HEK293 (cell line): ENCODE measurements around the gene FLNC.

Experiments
- CTCF ChIA-PET: fragments of 350-600 bp; formaldehyde crosslinking; extraction: SDS; loops from one replicate; lab custom pipeline; 2021; ENCODE audit warnings: antibody characterized with exemption; lab: Yijun Ruan, JAX
- POLR2A ChIA-PET: fragments of 300-600 bp; formaldehyde crosslinking; extraction: SDS; loops from one replicate; lab custom pipeline; 2020; ENCODE audit warnings: antibody characterized with exemption, inconsistent platforms; lab: Yijun Ruan, JAX
- H3K27ac ChIP-seq: fragments of 200-500 bp; sonication (Bioruptor generic); 2 replicates; pipeline ENCODE4 v1.5.1; 2014; ENCODE audit warnings: low read depth, low read length, control low read depth, inconsistent platforms; ENCODE audit errors: extremely low read depth
- H3K36me3 ChIP-seq, 2 experiments: fragments of 200-500 bp in 1 of 2; sonication (Bioruptor generic) in 1 of 2; 1 replicate in 1 of 2; 2 replicates in 1 of 2; pipeline ENCODE4 v1.5.1; 2014 to 2017; ENCODE audit warnings: inconsistent platforms in 2 of 2, low read length in 2 of 2; ENCODE audit not compliant: control insufficient read depth in 2 of 2, insufficient read depth in 1 of 2
- H3K4me1 ChIP-seq: fragments of 200-500 bp; sonication (Bioruptor generic); 2 replicates; pipeline ENCODE4 v1.5.1; 2014; ENCODE audit warnings: mild to moderate bottlenecking, low read length, inconsistent platforms; ENCODE audit not compliant: control insufficient read depth, insufficient read depth
- H3K4me3 ChIP-seq: 2 replicates; pipeline ENCODE4 v1.5.1; 2011; ENCODE audit warnings: low read depth, mild to moderate bottlenecking, control low read depth, low read length, moderate library complexity
- H3K9me3 ChIP-seq: fragments of 200-500 bp; sonication (Bioruptor generic); 2 replicates; pipeline ENCODE4 v1.5.1; 2014; ENCODE audit warnings: low read depth, low read length, inconsistent platforms; ENCODE audit not compliant: control insufficient read depth, insufficient read depth
- MYNN ChIP-seq: fragments of 450-650 bp; formaldehyde crosslinking; IDR thresholded peaks from 2 replicates; pipeline ENCODE4 v1.5.1; 2016; ENCODE audit warnings: missing biosample characterization, missing genetic modification characterization, borderline replicate concordance
- PRDM1 ChIP-seq: fragments of 450-650 bp; formaldehyde crosslinking; IDR thresholded peaks from 2 replicates; pipeline ENCODE4; 2016; ENCODE audit warnings: missing biosample characterization, missing genetic modification characterization
- REPIN1 ChIP-seq: fragments of 450-650 bp; formaldehyde crosslinking; IDR thresholded peaks from 2 replicates; pipeline ENCODE4 v1.5.1; 2017; ENCODE audit warnings: missing biosample characterization, missing genetic modification characterization, low read depth
- SP7 ChIP-seq: fragments of 450-650 bp; formaldehyde crosslinking; IDR thresholded peaks from 2 replicates; pipeline ENCODE4 v1.5.1; 2016; ENCODE audit warnings: missing biosample characterization, missing genetic modification characterization
- ZBTB20 ChIP-seq: fragments of 450-650 bp; formaldehyde crosslinking; IDR thresholded peaks from 2 replicates; pipeline ENCODE4 v1.5.1; 2016; ENCODE audit warnings: missing biosample characterization, missing genetic modification characterization
- ZNF10 ChIP-seq: fragments of 450-650 bp; formaldehyde crosslinking; IDR thresholded peaks from 2 replicates; pipeline ENCODE4 v1.5.1; 2017; ENCODE audit warnings: missing biosample characterization, missing genetic modification characterization
- ZNF133 ChIP-seq: fragments of 450-650 bp; formaldehyde crosslinking; IDR thresholded peaks from 2 replicates; pipeline ENCODE4 v1.5.1; 2016; ENCODE audit warnings: missing biosample characterization, missing genetic modification characterization
- ZNF174 ChIP-seq: fragments of 450-650 bp; formaldehyde crosslinking; IDR thresholded peaks from 2 replicates; pipeline ENCODE4 v1.5.0; 2017; ENCODE audit warnings: missing biosample characterization, mild to moderate bottlenecking, missing genetic modification characterization
- ZNF211 ChIP-seq: fragments of 450-650 bp; formaldehyde crosslinking; IDR thresholded peaks from 2 replicates; pipeline ENCODE4 v1.5.1; 2016; ENCODE audit warnings: low read depth, missing biosample characterization, missing genetic modification characterization
- ZNF214 ChIP-seq: fragments of 450-650 bp; formaldehyde crosslinking; IDR thresholded peaks from 2 replicates; pipeline ENCODE4 v1.5.1; 2017; ENCODE audit warnings: missing biosample characterization, mild to moderate bottlenecking, missing genetic modification characterization, borderline replicate concordance
- ZNF223 ChIP-seq: fragments of 450-650 bp; formaldehyde crosslinking; IDR thresholded peaks from 2 replicates; pipeline ENCODE4 v1.5.1; 2016; ENCODE audit warnings: missing biosample characterization, missing genetic modification characterization
- ZNF24 ChIP-seq: fragments of 450-650 bp; formaldehyde crosslinking; IDR thresholded peaks from 2 replicates; pipeline ENCODE4 v1.5.1; 2016; ENCODE audit warnings: missing biosample characterization, missing genetic modification characterization
- ZNF266 ChIP-seq: fragments of 450-650 bp; formaldehyde crosslinking; IDR thresholded peaks from 2 replicates; pipeline ENCODE4 v1.5.1; 2016; ENCODE audit warnings: missing biosample characterization, missing genetic modification characterization, low read depth
- ZNF302 ChIP-seq: fragments of 450-650 bp; formaldehyde crosslinking; IDR thresholded peaks from 2 replicates; pipeline ENCODE4 v1.5.1; 2016; ENCODE audit warnings: missing biosample characterization, missing genetic modification characterization, low read depth
- ZNF366 ChIP-seq: fragments of 450-650 bp; formaldehyde crosslinking; conservative IDR thresholded peaks from 2 replicates; pipeline ENCODE4 v1.5.1; 2016; ENCODE audit warnings: missing biosample characterization, missing genetic modification characterization
- ZNF433 ChIP-seq: fragments of 450-650 bp; formaldehyde crosslinking; IDR thresholded peaks from 2 replicates; pipeline ENCODE4 v1.5.1; 2016; ENCODE audit warnings: missing biosample characterization, missing genetic modification characterization, low read depth
- ZNF473 ChIP-seq: fragments of 450-650 bp; formaldehyde crosslinking; IDR thresholded peaks from 2 replicates; pipeline ENCODE4 v1.5.1; 2017; ENCODE audit warnings: missing biosample characterization, missing genetic modification characterization
- ZNF549 ChIP-seq: fragments of 450-650 bp; IDR thresholded peaks from 2 replicates; pipeline ENCODE4 v1.5.1; 2018; ENCODE audit warnings: missing biosample characterization, missing genetic modification characterization, mild to moderate bottlenecking, inconsistent platforms, moderate library complexity
- ZNF561 ChIP-seq: fragments of 450-650 bp; IDR thresholded peaks from 2 replicates; pipeline ENCODE4 v1.5.1; 2018; ENCODE audit warnings: missing biosample characterization, missing genetic modification characterization, borderline replicate concordance
- ZNF660 ChIP-seq: fragments of 450-650 bp; IDR thresholded peaks from 2 replicates; pipeline ENCODE4 v1.5.1; 2018; ENCODE audit warnings: missing biosample characterization, mild to moderate bottlenecking, missing genetic modification characterization
- ZNF837 ChIP-seq: fragments of 450-650 bp; formaldehyde crosslinking; IDR thresholded peaks from 2 replicates; pipeline ENCODE4 v1.5.1; 2016; ENCODE audit warnings: missing biosample characterization, missing genetic modification characterization
- ZSCAN23 ChIP-seq: fragments of 450-650 bp; formaldehyde crosslinking; IDR thresholded peaks from 2 replicates; pipeline ENCODE4 v1.5.1; 2016; ENCODE audit warnings: missing biosample characterization, missing genetic modification characterization
- ZSCAN30 ChIP-seq: fragments of 450-650 bp; IDR thresholded peaks from 2 replicates; pipeline ENCODE4 v1.5.1; 2018; ENCODE audit warnings: missing biosample characterization, mild to moderate bottlenecking, missing genetic modification characterization, moderate library complexity
- TF ChIP-seq, protein P1 (sequence below): fragments of 450-650 bp; formaldehyde crosslinking; IDR thresholded peaks from 2 replicates; pipeline ENCODE4 v1.5.1; 2016; ENCODE audit warnings: missing biosample characterization, missing genetic modification characterization
- TF ChIP-seq, protein P2 (sequence below): fragments of 450-650 bp; formaldehyde crosslinking; IDR thresholded peaks from 2 replicates; pipeline ENCODE4 v1.5.0; 2017; ENCODE audit warnings: missing biosample characterization, missing genetic modification characterization, borderline replicate concordance
- TF ChIP-seq, protein P3 (sequence below): fragments of 450-650 bp; formaldehyde crosslinking; IDR thresholded peaks from 2 replicates; pipeline ENCODE4 v1.5.1; 2016; ENCODE audit warnings: missing biosample characterization, missing genetic modification characterization, borderline replicate concordance
- TF ChIP-seq, protein P4 (sequence below): fragments of 450-650 bp; formaldehyde crosslinking; IDR thresholded peaks from 2 replicates; pipeline ENCODE4 v1.5.1; 2016; ENCODE audit warnings: missing biosample characterization, missing genetic modification characterization

Gene FLNC

DNA sequence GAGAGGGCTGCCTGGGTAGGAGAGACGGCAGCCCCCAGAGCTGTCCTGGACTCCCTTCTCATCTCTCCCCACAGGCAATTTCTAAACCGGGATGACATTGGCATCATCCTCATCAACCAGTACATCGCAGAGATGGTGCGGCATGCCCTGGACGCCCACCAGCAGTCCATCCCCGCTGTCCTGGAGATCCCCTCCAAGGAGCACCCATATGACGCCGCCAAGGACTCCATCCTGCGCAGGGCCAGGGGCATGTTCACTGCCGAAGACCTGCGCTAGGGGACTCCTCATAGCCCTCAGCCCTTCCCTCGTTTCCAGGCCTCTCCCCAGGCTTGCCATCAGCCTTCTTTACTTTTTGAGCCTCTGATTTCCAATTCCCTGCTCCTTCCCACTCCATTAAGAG lies 35.1 kb downstream of the FLNC start:
- CTCF ChIA-PET, result no interaction called here

DNA sequence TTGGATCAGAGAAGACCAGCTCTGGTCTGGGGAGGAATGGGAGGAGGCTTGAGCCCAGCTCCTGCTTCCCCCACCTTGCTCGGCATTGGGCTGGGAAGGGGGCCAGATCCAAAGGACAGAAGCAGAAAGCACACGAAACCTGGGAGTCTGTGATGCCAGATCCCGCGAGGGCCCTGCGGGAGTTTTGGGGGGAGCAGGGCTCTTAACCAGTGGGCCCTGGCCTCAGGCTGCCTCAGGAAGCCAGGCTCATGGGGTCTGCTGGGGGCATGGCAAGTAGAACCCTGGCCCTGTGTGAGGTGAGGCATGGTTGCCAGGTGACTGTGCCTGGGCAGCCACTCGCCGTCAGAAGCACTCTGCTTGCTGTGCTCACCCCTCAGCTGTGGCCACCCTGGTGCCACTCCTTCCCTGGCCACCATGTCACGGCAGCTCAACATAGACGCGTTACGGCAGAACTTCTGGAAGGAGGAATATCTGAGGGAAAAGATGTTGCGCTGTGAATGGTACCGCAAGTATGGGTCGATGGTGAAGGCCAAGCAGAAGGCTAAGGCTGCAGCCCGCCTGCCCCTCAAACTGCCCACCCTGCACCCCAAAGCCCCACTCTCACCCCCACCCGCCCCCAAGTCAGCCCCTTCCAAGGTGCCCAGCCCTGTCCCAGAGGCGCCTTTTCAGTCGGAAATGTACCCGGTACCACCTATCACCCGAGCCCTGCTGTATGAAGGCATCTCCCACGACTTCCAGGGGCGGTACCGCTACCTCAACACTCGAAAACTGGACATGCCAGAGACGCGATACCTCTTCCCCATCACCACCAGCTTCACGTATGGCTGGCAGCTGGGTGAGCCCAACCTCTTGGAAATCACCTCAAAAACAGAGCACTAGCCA lies 36.0 kb downstream of the FLNC start:
- Histone ChIP-seq H3K36me3 (peaks cover 6 to 26% of the 10 kb centered on the region in 2 experiments; a peak in 2 of 3 replicates), H3K4me1 (peaks cover 10% of the 10 kb centered on the region), H3K27ac (no peak overlapping the region), H3K9me3 (no peaks in the 10 kb centered on the region), H3K4me3 (no peak overlapping the region)
- TF ChIP-seq SP7 (tag by site-specific recombination), result no peak
- no peak for TF ChIP-seq ZNF837 (tag by site-specific recombination)
- TF ChIP-seq ZNF660, result no peak
- no peak for TF ChIP-seq ZNF433
- TF ChIP-seq ZNF266 (tag by site-specific recombination), result no peak
- no peak for TF ChIP-seq ZNF366 (tag by site-specific recombination)
- TF ChIP-seq ZNF214 (tag by site-specific recombination), result no peak
- no peak for TF ChIP-seq ZNF211 (tag by site-specific recombination)
- no peak for TF ChIP-seq ZBTB20 (tag by site-specific recombination)
- no peak for TF ChIP-seq ZNF473 (tag by site-specific recombination)
- TF ChIP-seq ZNF10 (tag by site-specific recombination), result no peak
- TF ChIP-seq, protein P1, sequence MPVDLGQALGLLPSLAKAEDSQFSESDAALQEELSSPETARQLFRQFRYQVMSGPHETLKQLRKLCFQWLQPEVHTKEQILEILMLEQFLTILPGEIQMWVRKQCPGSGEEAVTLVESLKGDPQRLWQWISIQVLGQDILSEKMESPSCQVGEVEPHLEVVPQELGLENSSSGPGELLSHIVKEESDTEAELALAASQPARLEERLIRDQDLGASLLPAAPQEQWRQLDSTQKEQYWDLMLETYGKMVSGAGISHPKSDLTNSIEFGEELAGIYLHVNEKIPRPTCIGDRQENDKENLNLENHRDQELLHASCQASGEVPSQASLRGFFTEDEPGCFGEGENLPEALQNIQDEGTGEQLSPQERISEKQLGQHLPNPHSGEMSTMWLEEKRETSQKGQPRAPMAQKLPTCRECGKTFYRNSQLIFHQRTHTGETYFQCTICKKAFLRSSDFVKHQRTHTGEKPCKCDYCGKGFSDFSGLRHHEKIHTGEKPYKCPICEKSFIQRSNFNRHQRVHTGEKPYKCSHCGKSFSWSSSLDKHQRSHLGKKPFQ (tag by site-specific recombination), result no peak
- TF ChIP-seq ZNF549 (tag by site-specific recombination), result no peak
- POLR2A ChIA-PET, result no interaction called here
- CTCF ChIA-PET, result interaction anchor here (1.2 kb wide), 1 partner anchor 13 kb away, joined by 3 read pairs; no protein-coding TSS in a partner anchor

More for the DNA sequence above, 35.1 kb downstream of the FLNC start:
- POLR2A ChIA-PET, result no interaction called here
- peaks cover 10% of the 10 kb centered on the region for H3K4me1 ChIP-seq
- H3K36me3 ChIP-seq, result peaks cover 6 to 26% of the 10 kb centered on the region in 2 experiments; a peak in 2 of 3 replicates
- H3K4me3 ChIP-seq, result no peak overlapping the region
- H3K27ac ChIP-seq, result no peak overlapping the region
- no peak for TF ChIP-seq REPIN1 (tag by site-specific recombination)
- no peak for TF ChIP-seq PRDM1
- no peak for TF ChIP-seq ZNF223
- TF ChIP-seq MYNN (tag by site-specific recombination), result no peak
- TF ChIP-seq ZNF24 (tag by site-specific recombination), result no peak
- no peak for TF ChIP-seq ZNF561 (tag by site-specific recombination)
- no peak for TF ChIP-seq ZNF174
- no peak for TF ChIP-seq ZNF133 (tag by site-specific recombination)
- TF ChIP-seq, protein P2, sequence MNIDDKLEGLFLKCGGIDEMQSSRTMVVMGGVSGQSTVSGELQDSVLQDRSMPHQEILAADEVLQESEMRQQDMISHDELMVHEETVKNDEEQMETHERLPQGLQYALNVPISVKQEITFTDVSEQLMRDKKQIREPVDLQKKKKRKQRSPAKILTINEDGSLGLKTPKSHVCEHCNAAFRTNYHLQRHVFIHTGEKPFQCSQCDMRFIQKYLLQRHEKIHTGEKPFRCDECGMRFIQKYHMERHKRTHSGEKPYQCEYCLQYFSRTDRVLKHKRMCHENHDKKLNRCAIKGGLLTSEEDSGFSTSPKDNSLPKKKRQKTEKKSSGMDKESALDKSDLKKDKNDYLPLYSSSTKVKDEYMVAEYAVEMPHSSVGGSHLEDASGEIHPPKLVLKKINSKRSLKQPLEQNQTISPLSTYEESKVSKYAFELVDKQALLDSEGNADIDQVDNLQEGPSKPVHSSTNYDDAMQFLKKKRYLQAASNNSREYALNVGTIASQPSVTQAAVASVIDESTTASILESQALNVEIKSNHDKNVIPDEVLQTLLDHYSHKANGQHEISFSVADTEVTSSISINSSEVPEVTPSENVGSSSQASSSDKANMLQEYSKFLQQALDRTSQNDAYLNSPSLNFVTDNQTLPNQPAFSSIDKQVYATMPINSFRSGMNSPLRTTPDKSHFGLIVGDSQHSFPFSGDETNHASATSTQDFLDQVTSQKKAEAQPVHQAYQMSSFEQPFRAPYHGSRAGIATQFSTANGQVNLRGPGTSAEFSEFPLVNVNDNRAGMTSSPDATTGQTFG (tag by site-specific recombination), result no peak
- TF ChIP-seq, protein P3, sequence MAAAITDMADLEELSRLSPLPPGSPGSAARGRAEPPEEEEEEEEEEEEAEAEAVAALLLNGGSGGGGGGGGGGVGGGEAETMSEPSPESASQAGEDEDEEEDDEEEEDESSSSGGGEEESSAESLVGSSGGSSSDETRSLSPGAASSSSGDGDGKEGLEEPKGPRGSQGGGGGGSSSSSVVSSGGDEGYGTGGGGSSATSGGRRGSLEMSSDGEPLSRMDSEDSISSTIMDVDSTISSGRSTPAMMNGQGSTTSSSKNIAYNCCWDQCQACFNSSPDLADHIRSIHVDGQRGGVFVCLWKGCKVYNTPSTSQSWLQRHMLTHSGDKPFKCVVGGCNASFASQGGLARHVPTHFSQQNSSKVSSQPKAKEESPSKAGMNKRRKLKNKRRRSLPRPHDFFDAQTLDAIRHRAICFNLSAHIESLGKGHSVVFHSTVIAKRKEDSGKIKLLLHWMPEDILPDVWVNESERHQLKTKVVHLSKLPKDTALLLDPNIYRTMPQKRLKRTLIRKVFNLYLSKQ (tag by site-specific recombination), result no peak
- no peak for TF ChIP-seq ZSCAN23
- TF ChIP-seq, protein P4, sequence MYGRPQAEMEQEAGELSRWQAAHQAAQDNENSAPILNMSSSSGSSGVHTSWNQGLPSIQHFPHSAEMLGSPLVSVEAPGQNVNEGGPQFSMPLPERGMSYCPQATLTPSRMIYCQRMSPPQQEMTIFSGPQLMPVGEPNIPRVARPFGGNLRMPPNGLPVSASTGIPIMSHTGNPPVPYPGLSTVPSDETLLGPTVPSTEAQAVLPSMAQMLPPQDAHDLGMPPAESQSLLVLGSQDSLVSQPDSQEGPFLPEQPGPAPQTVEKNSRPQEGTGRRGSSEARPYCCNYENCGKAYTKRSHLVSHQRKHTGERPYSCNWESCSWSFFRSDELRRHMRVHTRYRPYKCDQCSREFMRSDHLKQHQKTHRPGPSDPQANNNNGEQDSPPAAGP (tag by site-specific recombination), result no peak
- TF ChIP-seq ZNF302 (tag by site-specific recombination), result no peak
- TF ChIP-seq ZSCAN30 (tag by site-specific recombination), result no peak
- no peaks in the 10 kb centered on the region for H3K9me3 ChIP-seq
